HFFc6 (cell line): Measurements from ENCODE around the gene GLCCI1. TPM values are rescaled to one million over a fixed set of nuclear protein-coding genes. Genes with fewer than 3 reads are reported as not detected.

Experiments
- DNase-seq: peaks from one replicate; pipeline ENCODE4 v3.0.0-alpha.2; 2018
- H3K27ac Mint-ChIP-seq: 2 replicates; pipeline ENCODE4 v1.8.0; 2020; ENCODE audit warnings: mild to moderate bottlenecking, mixed read lengths
- H3K27me3 Mint-ChIP-seq: 2 replicates; pipeline ENCODE4 v1.8.0; 2021; ENCODE audit warnings: mild to moderate bottlenecking, moderate library complexity, mixed read lengths; ENCODE audit not compliant: insufficient read depth
- H3K36me3 Mint-ChIP-seq: 2 replicates; pipeline ENCODE4 v1.8.0; 2021; ENCODE audit warnings: low read depth, mixed read lengths
- H3K4me1 Mint-ChIP-seq: 2 replicates; pipeline ENCODE4 v1.8.0; 2020; ENCODE audit warnings: low read depth, mixed read lengths
- H3K4me3 Mint-ChIP-seq: 2 replicates; pipeline ENCODE4 v1.8.0; 2020; ENCODE audit warnings: mild to moderate bottlenecking, moderate library complexity, mixed read lengths
- H3K9me3 Mint-ChIP-seq: 2 replicates; pipeline ENCODE4 v1.8.0; 2020; ENCODE audit warnings: mild to moderate bottlenecking, mixed read lengths
- CTCF ChIP-seq: fragments of 200-600 bp; sonication (generic); IDR thresholded peaks from 2 replicates; pipeline ENCODE4 v1.5.0; 2021; ENCODE audit warnings: antibody characterized with exemption, mild to moderate bottlenecking
- total RNA-seq, 6 experiments: library from RNA; stranded (reverse); fragmentation: NEBNext Ultra II Directional; extraction: Animal tissue kit (Norgen Biotek cat#: 25700); gene quantifications; 2 replicates in 1 of 6; 3 replicates in 5 of 6; pipeline ENCODE4 v1.2.3, GENCODE V29; 2021

Gene GLCCI1
- total RNA-seq, 6 experiments from 2014 or later, result 15.0 to 17.7 (median 16.2) TPM

GRCh38 chr7:8125680-8126444 is 157.3 kb downstream of the GLCCI1 start:
- Mint-ChIP-seq H3K27ac (no peak overlapping the region), H3K36me3 (no peaks in the 10 kb centered on the region), H3K4me3 (no peak overlapping the region), H3K27me3 (peaks cover 20% of the 10 kb centered on the region), H3K9me3 (no peaks in the 10 kb centered on the region), H3K4me1 (peaks cover 8% of the 10 kb centered on the region; the same call in 1 of the 2 replicates)
- no peak for DNase-seq
- TF ChIP-seq CTCF, result no peak

- no peak for TF ChIP-seq CTCF
- no peaks in the 10 kb centered on the region for H3K36me3 Mint-ChIP-seq
- no peak overlapping the region for H3K27ac Mint-ChIP-seq
- no peaks in the 10 kb centered on the region for H3K9me3 Mint-ChIP-seq
- H3K27me3 Mint-ChIP-seq, result peaks cover 18% of the 10 kb centered on the region
- no peak overlapping the region for H3K4me3 Mint-ChIP-seq
- DNase-seq, result no peak
- H3K4me1 Mint-ChIP-seq, result peaks cover 8% of the 10 kb centered on the region; the same call in 1 of the 2 replicates
Observed at GRCh38 chr7:8126601-8127167, 158.1 kb downstream of the GLCCI1 start.

GRCh38 chr7:8128449-8129317 is 160.1 kb downstream of the GLCCI1 start:
- Mint-ChIP-seq H3K36me3 (no peaks in the 10 kb centered on the region), H3K27ac (no peak overlapping the region), H3K4me1 (peaks cover 8% of the 10 kb centered on the region; the same call in 1 of the 2 replicates), H3K9me3 (no peaks in the 10 kb centered on the region), H3K27me3 (peaks cover 18% of the 10 kb centered on the region; the same call in 1 of the 2 replicates), H3K4me3 (no peak overlapping the region; the same call in 1 of the 2 replicates)
- DNase-seq, result no peak
- TF ChIP-seq CTCF, result no peak

- no peak for TF ChIP-seq CTCF
- Mint-ChIP-seq H3K4me1 (peaks cover 12% of the 10 kb centered on the region), H3K27me3 (peaks cover 18% of the 10 kb centered on the region; the same call in 1 of the 2 replicates), H3K27ac (no peak overlapping the region), H3K36me3 (no peaks in the 10 kb centered on the region), H3K9me3 (no peaks in the 10 kb centered on the region), H3K4me3 (no peak overlapping the region)
- no peak for DNase-seq
Observed at GRCh38 chr7:8129318-8129659, 160.7 kb downstream of the GLCCI1 start.

- no peaks in the 10 kb centered on the region for H3K36me3 Mint-ChIP-seq
- no peak overlapping the region for H3K4me3 Mint-ChIP-seq
Observed at GRCh38 chr7:8130663-8131062, 162.1 kb downstream of the GLCCI1 start.

More at GRCh38 chr7:8130663-8131062, 162.1 kb downstream of the GLCCI1 start:
- peaks cover 18% of the 10 kb centered on the region; the same call in 1 of the 2 replicates for H3K27me3 Mint-ChIP-seq
- H3K9me3 Mint-ChIP-seq, result no peaks in the 10 kb centered on the region
- DNase-seq, result no peak
- H3K4me1 Mint-ChIP-seq, result peaks cover 14% of the 10 kb centered on the region
- no peak overlapping the region for H3K27ac Mint-ChIP-seq
- TF ChIP-seq CTCF, result no peak
